ENCODE results near the gene NSD1. TPM values are rescaled to one million over a fixed set of nuclear protein-coding genes. Genes with fewer than 3 reads are reported as not detected.
A peak's percentile ranks its signal among the peaks of the same experiment; 100 is the strongest.

NSD1 gene
- total RNA-seq, 1 experiment from 2014 or later = 48.9 TPM

- intact Hi-C loops (cut with micrococcal nuclease) = no loop called here
- TF ChIP-seq EZH2phosphoT487 (IDR thresholded peaks at IDR 0.05; ENCODE audit: borderline replicate concordance, low read length) (no peak), EZH2 (IDR thresholded peaks at IDR 0.05; ENCODE audit: low read length, unreplicated experiment) (no peak)
- TF ChIP-seq, protein P1, sequence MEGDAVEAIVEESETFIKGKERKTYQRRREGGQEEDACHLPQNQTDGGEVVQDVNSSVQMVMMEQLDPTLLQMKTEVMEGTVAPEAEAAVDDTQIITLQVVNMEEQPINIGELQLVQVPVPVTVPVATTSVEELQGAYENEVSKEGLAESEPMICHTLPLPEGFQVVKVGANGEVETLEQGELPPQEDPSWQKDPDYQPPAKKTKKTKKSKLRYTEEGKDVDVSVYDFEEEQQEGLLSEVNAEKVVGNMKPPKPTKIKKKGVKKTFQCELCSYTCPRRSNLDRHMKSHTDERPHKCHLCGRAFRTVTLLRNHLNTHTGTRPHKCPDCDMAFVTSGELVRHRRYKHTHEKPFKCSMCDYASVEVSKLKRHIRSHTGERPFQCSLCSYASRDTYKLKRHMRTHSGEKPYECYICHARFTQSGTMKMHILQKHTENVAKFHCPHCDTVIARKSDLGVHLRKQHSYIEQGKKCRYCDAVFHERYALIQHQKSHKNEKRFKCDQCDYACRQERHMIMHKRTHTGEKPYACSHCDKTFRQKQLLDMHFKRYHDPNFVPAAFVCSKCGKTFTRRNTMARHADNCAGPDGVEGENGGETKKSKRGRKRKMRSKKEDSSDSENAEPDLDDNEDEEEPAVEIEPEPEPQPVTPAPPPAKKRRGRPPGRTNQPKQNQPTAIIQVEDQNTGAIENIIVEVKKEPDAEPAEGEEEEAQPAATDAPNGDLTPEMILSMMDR (conservative IDR thresholded peaks at IDR 0.05; ENCODE audit: low read depth, low read length) = no peak
- ATAC-seq = peak; percentile 77; the same call in 1 of the 2 replicates
- H3K9me3 ChIP-seq (ENCODE audit: low read length) = no peaks in the 10 kb centered on the region
- no peaks in the 10 kb centered on the region for H3K4me1 ChIP-seq (ENCODE audit: insufficient read depth, low read length)
- no peak overlapping the region for H2AFZ ChIP-seq (ENCODE audit: low read length)
- no peaks in the 10 kb centered on the region for H3F3A ChIP-seq (ENCODE audit: low read length, unreplicated experiment)
- peaks cover 16% of the 10 kb centered on the region; the same call in 1 of the 2 replicates for H3K36me3 ChIP-seq (ENCODE audit: low read depth, low read length)
- H3K4me2 ChIP-seq (ENCODE audit: low read length) = no peak overlapping the region
- CTCF ChIA-PET = no interaction called here
- POLR2A ChIA-PET (ENCODE audit: unreplicated experiment) = interaction anchor here (0.7 kb wide), 1 partner anchor 40 kb away, joined by 3 read pairs; no protein-coding TSS in a partner anchor
- no peak overlapping the region for H3K9ac ChIP-seq (ENCODE audit: low read length)
- H3K79me2 ChIP-seq (ENCODE audit: low read length) = peaks cover 56% of the 10 kb centered on the region
- BruUV-seq (replicated peaks) = no TSS peak
- H3K9me2 ChIP-seq (replicated peaks; ENCODE audit: low read length) = no peaks in the 10 kb centered on the region
- no peak for DNase-seq
- no peaks in the 10 kb centered on the region for H4K20me1 ChIP-seq (ENCODE audit: low read length)
- H3K27ac ChIP-seq (ENCODE audit: low read length) = no peak overlapping the region
- no peaks in the 10 kb centered on the region for H3K27me3 ChIP-seq (ENCODE audit: low read length)
- no peak overlapping the region for H3K4me3 ChIP-seq (ENCODE audit: low read length)
Observed at GRCh38 chr5:177154003-177154643, 20.6 kb downstream of the NSD1 start.

DNA sequence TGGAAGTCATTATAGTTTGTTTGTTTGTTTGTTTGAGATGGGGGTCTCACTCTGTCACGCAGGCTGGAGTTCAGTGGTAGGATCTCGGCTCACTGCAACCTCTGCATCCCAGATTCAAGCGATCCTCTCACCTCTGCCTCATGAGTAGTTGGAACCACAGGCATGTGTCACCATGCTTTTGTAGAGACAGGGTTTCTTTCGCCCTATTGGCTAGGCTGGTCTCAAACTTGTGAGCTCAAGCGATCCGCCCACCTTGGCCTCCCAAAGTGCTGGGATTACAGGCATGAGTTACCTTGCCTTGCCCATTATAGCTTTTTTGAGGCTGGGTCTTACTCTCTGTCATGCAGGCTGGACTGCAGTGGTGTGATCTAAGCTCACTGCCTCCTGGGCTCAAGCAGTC is 28.8 kb downstream of the NSD1 start:
- no peak overlapping the region for H3K27ac ChIP-seq (ENCODE audit: low read length)
- TF ChIP-seq EZH2 (IDR thresholded peaks at IDR 0.05; ENCODE audit: low read length, unreplicated experiment) (no peak), EZH2phosphoT487 (IDR thresholded peaks at IDR 0.05; ENCODE audit: borderline replicate concordance, low read length) (no peak)
- TF ChIP-seq, protein P1 (conservative IDR thresholded peaks at IDR 0.05; ENCODE audit: low read depth, low read length) = no peak
- BruUV-seq (replicated peaks) = no TSS peak
- no peaks in the 10 kb centered on the region for H4K20me1 ChIP-seq (ENCODE audit: low read length)
- ATAC-seq (no peak), DNase-seq (no peak)
- intact Hi-C loops (cut with micrococcal nuclease) = no loop called here
- no peak overlapping the region for H3K4me3 ChIP-seq (ENCODE audit: low read length)
- no peaks in the 10 kb centered on the region for H3F3A ChIP-seq (ENCODE audit: low read length, unreplicated experiment)
- no peak overlapping the region for H3K9ac ChIP-seq (ENCODE audit: low read length)
- H3K27me3 ChIP-seq (ENCODE audit: low read length) = no peaks in the 10 kb centered on the region
- no peak overlapping the region for H2AFZ ChIP-seq (ENCODE audit: low read length)
- peaks cover 21% of the 10 kb centered on the region; the same call in 1 of the 2 replicates for H3K36me3 ChIP-seq (ENCODE audit: low read depth, low read length)
- POLR2A ChIA-PET (ENCODE audit: unreplicated experiment) = no interaction called here
- H3K9me3 ChIP-seq (ENCODE audit: low read length) = no peaks in the 10 kb centered on the region
- CTCF ChIA-PET = no interaction called here
- H3K4me2 ChIP-seq (ENCODE audit: low read length) = no peak overlapping the region
- H3K9me2 ChIP-seq (replicated peaks; ENCODE audit: low read length) = no peaks in the 10 kb centered on the region
- H3K4me1 ChIP-seq (ENCODE audit: insufficient read depth, low read length) = no peaks in the 10 kb centered on the region
- H3K79me2 ChIP-seq (ENCODE audit: low read length) = peaks cover 67% of the 10 kb centered on the region

GRCh38 chr5:177163500-177163899 is 29.9 kb downstream of the NSD1 start:
- H3K9me2 ChIP-seq (replicated peaks; ENCODE audit: low read length) = no peaks in the 10 kb centered on the region
- no TSS peak for BruUV-seq (replicated peaks)
- H3K9me3 ChIP-seq (ENCODE audit: low read length) = no peaks in the 10 kb centered on the region
- H3K27me3 ChIP-seq (ENCODE audit: low read length) = no peaks in the 10 kb centered on the region
- no peaks in the 10 kb centered on the region for H3K4me1 ChIP-seq (ENCODE audit: insufficient read depth, low read length)
- ATAC-seq = no peak
- H3K79me2 ChIP-seq (ENCODE audit: low read length) = peaks cover 71% of the 10 kb centered on the region
- no peak for DNase-seq
- H3K9ac ChIP-seq (ENCODE audit: low read length) = no peak overlapping the region
- H3K27ac ChIP-seq (ENCODE audit: low read length) = no peak overlapping the region
- H3K4me3 ChIP-seq (ENCODE audit: low read length) = no peak overlapping the region
- H3K4me2 ChIP-seq (ENCODE audit: low read length) = no peak overlapping the region
- TF ChIP-seq EZH2 (IDR thresholded peaks at IDR 0.05; ENCODE audit: low read length, unreplicated experiment) = no peak
- TF ChIP-seq EZH2phosphoT487 (IDR thresholded peaks at IDR 0.05; ENCODE audit: borderline replicate concordance, low read length) = no peak
- TF ChIP-seq, protein P1 (conservative IDR thresholded peaks at IDR 0.05; ENCODE audit: low read depth, low read length) = no peak
- no peaks in the 10 kb centered on the region for H3F3A ChIP-seq (ENCODE audit: low read length, unreplicated experiment)
- no peak overlapping the region for H2AFZ ChIP-seq (ENCODE audit: low read length)
- intact Hi-C loops (cut with micrococcal nuclease) = no loop called here
- POLR2A ChIA-PET (ENCODE audit: unreplicated experiment) = no interaction called here
- peaks cover 21% of the 10 kb centered on the region; the same call in 1 of the 2 replicates for H3K36me3 ChIP-seq (ENCODE audit: low read depth, low read length)
- no peaks in the 10 kb centered on the region for H4K20me1 ChIP-seq (ENCODE audit: low read length)
- CTCF ChIA-PET = no interaction called here
